Hepatocyte (in vitro differentiated cells): ENCODE results near the gene TLCD3B. TPM values are rescaled to one million over a fixed set of nuclear protein-coding genes. Genes with fewer than 3 reads are reported as not detected.

ENCODE experiments used
- DNase-seq: peaks from one replicate; pipeline ENCODE4 v3.0.0-alpha.2; 2016; ENCODE audit warnings: low spot score
- H2AFZ ChIP-seq: fragments of 200-600 bp; sonication (generic); 2 replicates; pipeline ENCODE4 v1.6.0; 2016; ENCODE audit warnings: antibody characterized with exemption, mild to moderate bottlenecking
- H3K27ac ChIP-seq: fragments of 200-600 bp; sonication (generic); 2 replicates; pipeline ENCODE4 v1.5.1; 2016; ENCODE audit warnings: mild to moderate bottlenecking
- H3K27me3 ChIP-seq: fragments of 200-600 bp; sonication (generic); 2 replicates; pipeline ENCODE4 v1.6.1; 2016
- H3K36me3 ChIP-seq: fragments of 200-600 bp; sonication (generic); replicated peaks from 2 replicates; pipeline ENCODE4 v1.5.1; 2016; ENCODE audit warnings: low read depth; ENCODE audit not compliant: insufficient read depth
- H3K4me1 ChIP-seq: fragments of 200-600 bp; sonication (generic); 2 replicates; pipeline ENCODE4 v1.5.1; 2016; ENCODE audit warnings: mild to moderate bottlenecking, moderate library complexity; ENCODE audit not compliant: insufficient read depth
- H3K4me2 ChIP-seq: fragments of 200-600 bp; sonication (generic); 2 replicates; pipeline ENCODE4 v1.6.0; 2016
- H3K4me3 ChIP-seq: fragments of 200-600 bp; sonication (generic); 2 replicates; pipeline ENCODE4 v1.5.1; 2016; ENCODE audit warnings: mild to moderate bottlenecking
- H3K79me2 ChIP-seq: fragments of 200-600 bp; sonication (generic); 2 replicates; pipeline ENCODE4 v1.6.0; 2017; ENCODE audit warnings: mild to moderate bottlenecking
- H3K9me2 ChIP-seq: fragments of 200-600 bp; sonication (generic); replicated peaks from 2 replicates; pipeline ENCODE4 v1.6.0; 2017; ENCODE audit warnings: mild to moderate bottlenecking; ENCODE audit not compliant: insufficient read depth
- H3K9me3 ChIP-seq: fragments of 200-600 bp; sonication (generic); 2 replicates; pipeline ENCODE4 v1.5.1; 2016; ENCODE audit warnings: low read depth, mild to moderate bottlenecking
- H4K20me1 ChIP-seq: fragments of 200-600 bp; sonication (generic); 2 replicates; pipeline ENCODE4 v1.6.0; 2016; ENCODE audit warnings: mild to moderate bottlenecking; ENCODE audit not compliant: insufficient read depth, poor library complexity, severe bottlenecking
- CTCF ChIP-seq: fragments of 200-600 bp; sonication (generic); IDR thresholded peaks from 2 replicates; pipeline ENCODE4 v1.5.1; 2016; ENCODE audit warnings: antibody characterized with exemption, mild to moderate bottlenecking; ENCODE audit not compliant: poor library complexity
- EZH2 ChIP-seq: fragments of 200-600 bp; sonication (generic); IDR thresholded peaks from 2 replicates; pipeline ENCODE4 v1.6.1; 2016; ENCODE audit warnings: antibody characterized with exemption, mild to moderate bottlenecking, borderline replicate concordance
- EZH2phosphoT487 ChIP-seq: fragments of 200-600 bp; sonication (generic); IDR thresholded peaks from one replicate; pipeline ENCODE4 v1.6.1; 2018; ENCODE audit warnings: antibody characterized with exemption, mild to moderate bottlenecking, low read depth, moderate library complexity; ENCODE audit not compliant: unreplicated experiment, severe bottlenecking
- WGBS: methylation state at CpG from one replicate; pipeline ENCODE4 v1.1.6; 2016; ENCODE audit warnings: low lambda C conversion rate; ENCODE audit errors: missing lambda C conversion rate; 5-methylcytosine and 5-hydroxymethylcytosine counted together
- polyA plus RNA-seq: library from polyadenylated mRNA; unstranded; fragments of >200 nt; fragmentation: Nextera tagmentation; extraction: Ambion mirVana; gene quantifications from 2 replicates; pipeline ENCODE4 v1.2.1, GENCODE V29; 2016
- total RNA-seq: library from RNA; depleted of rRNA; stranded (reverse); fragments of >200 nt; gene quantifications from 2 replicates; pipeline ENCODE4 v1.2.3, GENCODE V29; 2014

Gene TLCD3B
- total and polyA plus RNA-seq, 2 experiments from 2014 or later: not detected

- WGBS: 97% methylated on average over 25 of the region's 25 CpGs
- Histone ChIP-seq H3K36me3 (no peaks in the 10 kb centered on the region), H4K20me1 (no peaks in the 10 kb centered on the region), H3K27ac (no peak overlapping the region), H3K9me2 (no peaks in the 10 kb centered on the region), H3K27me3 (no peaks in the 10 kb centered on the region), H3K4me2 (no peak overlapping the region), H3K4me3 (no peak overlapping the region), H2AFZ (no peak overlapping the region), H3K4me1 (peaks cover 15% of the 10 kb centered on the region), H3K79me2 (peaks cover 10% of the 10 kb centered on the region), H3K9me3 (no peaks in the 10 kb centered on the region)
- TF ChIP-seq EZH2: no peak
- TF ChIP-seq CTCF: no peak
- TF ChIP-seq EZH2phosphoT487: no peak
- no peak for DNase-seq
Observed at GRCh38 chr16:29993191-29993902, 37.7 kb downstream of the TLCD3B start.

- TF ChIP-seq EZH2: no peak
- no peak for TF ChIP-seq CTCF
- no peak for TF ChIP-seq EZH2phosphoT487
- Histone ChIP-seq H3K27me3 (no peaks in the 10 kb centered on the region), H3K27ac (no peak overlapping the region), H3K4me1 (peaks cover 15% of the 10 kb centered on the region), H2AFZ (no peak overlapping the region), H3K9me3 (no peaks in the 10 kb centered on the region), H3K36me3 (no peaks in the 10 kb centered on the region), H3K4me3 (no peak overlapping the region), H3K9me2 (no peaks in the 10 kb centered on the region), H3K4me2 (no peak overlapping the region), H4K20me1 (no peaks in the 10 kb centered on the region), H3K79me2 (peaks cover 9% of the 10 kb centered on the region)
- 83% methylated on average over 7 of the region's 7 CpGs for WGBS
- DNase-seq: no peak
Observed at GRCh38 chr16:29992344-29992967, 38.6 kb downstream of the TLCD3B start.

- DNase-seq: no peak
- H3K79me2 ChIP-seq: no peaks in the 10 kb centered on the region
- H4K20me1 ChIP-seq: no peaks in the 10 kb centered on the region
Observed at GRCh38 chr16:29991571-29991904, 39.5 kb downstream of the TLCD3B start.

More at GRCh38 chr16:29991571-29991904, 39.5 kb downstream of the TLCD3B start:
- TF ChIP-seq CTCF: no peak
- no peak for TF ChIP-seq EZH2phosphoT487
- TF ChIP-seq EZH2: no peak
- Histone ChIP-seq H3K36me3 (no peaks in the 10 kb centered on the region), H3K4me3 (no peak overlapping the region), H3K27ac (no peak overlapping the region), H3K4me1 (peaks cover 9% of the 10 kb centered on the region), H3K9me3 (no peaks in the 10 kb centered on the region), H3K4me2 (no peak overlapping the region), H2AFZ (no peak overlapping the region), H3K27me3 (no peaks in the 10 kb centered on the region), H3K9me2 (no peaks in the 10 kb centered on the region)
- WGBS: 89% methylated on average over 5 of the region's 5 CpGs
